Measurements from ENCODE around the gene ERC1.

DNA sequence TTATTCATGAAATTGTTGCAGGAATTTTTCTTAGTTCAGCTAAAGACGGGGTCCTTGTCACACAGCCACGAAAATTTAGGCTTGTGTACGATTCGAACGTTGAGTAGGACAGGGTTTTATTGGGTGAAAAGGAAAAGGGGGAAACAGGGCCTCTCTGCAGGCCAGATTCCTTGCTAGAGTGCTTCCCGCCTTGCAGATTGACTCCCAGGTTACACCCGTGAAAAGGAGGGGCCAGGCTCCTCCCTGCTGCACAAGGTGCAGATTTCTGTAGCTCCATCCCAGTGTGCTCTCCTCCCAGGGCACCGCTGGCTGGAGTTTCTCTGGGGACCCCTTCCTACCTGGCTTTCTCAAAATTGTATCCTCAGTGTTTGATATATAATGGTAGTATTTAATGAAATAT lies 221.5 kb downstream of the ERC1 start:
- no peak for TF ChIP-seq EZH2 (IDR thresholded peaks at IDR 0.05; ENCODE audit: low read length, unreplicated experiment)
- TF ChIP-seq, protein P1, sequence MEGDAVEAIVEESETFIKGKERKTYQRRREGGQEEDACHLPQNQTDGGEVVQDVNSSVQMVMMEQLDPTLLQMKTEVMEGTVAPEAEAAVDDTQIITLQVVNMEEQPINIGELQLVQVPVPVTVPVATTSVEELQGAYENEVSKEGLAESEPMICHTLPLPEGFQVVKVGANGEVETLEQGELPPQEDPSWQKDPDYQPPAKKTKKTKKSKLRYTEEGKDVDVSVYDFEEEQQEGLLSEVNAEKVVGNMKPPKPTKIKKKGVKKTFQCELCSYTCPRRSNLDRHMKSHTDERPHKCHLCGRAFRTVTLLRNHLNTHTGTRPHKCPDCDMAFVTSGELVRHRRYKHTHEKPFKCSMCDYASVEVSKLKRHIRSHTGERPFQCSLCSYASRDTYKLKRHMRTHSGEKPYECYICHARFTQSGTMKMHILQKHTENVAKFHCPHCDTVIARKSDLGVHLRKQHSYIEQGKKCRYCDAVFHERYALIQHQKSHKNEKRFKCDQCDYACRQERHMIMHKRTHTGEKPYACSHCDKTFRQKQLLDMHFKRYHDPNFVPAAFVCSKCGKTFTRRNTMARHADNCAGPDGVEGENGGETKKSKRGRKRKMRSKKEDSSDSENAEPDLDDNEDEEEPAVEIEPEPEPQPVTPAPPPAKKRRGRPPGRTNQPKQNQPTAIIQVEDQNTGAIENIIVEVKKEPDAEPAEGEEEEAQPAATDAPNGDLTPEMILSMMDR (conservative IDR thresholded peaks at IDR 0.05; ENCODE audit: low read depth, low read length): no peak
